ENCODE data around the gene OAS2. TPM values are rescaled to one million over a fixed set of nuclear protein-coding genes. Genes with fewer than 3 reads are reported as not detected.

The OAS2 gene
- total RNA-seq, 1 experiment from 2014 or later = 5.8 TPM

GRCh38 chr12:113051759-113052158 is 73.4 kb downstream of the OAS2 start:
- Histone ChIP-seq H3K27ac (ENCODE audit: low read length) (no peak overlapping the region), H3K9ac (ENCODE audit: low read length) (no peak overlapping the region), H3K79me2 (ENCODE audit: low read length) (no peaks in the 10 kb centered on the region), H3F3A (ENCODE audit: low read length, unreplicated experiment) (no peaks in the 10 kb centered on the region), H3K9me3 (ENCODE audit: low read length) (no peaks in the 10 kb centered on the region), H4K20me1 (ENCODE audit: low read length) (no peaks in the 10 kb centered on the region), H3K4me2 (ENCODE audit: low read length) (no peak overlapping the region), H3K4me3 (ENCODE audit: low read length) (no peak overlapping the region), H2AFZ (ENCODE audit: low read length) (no peak overlapping the region), H3K27me3 (ENCODE audit: low read length) (peaks cover 53% of the 10 kb centered on the region), H3K4me1 (ENCODE audit: insufficient read depth, low read length) (no peaks in the 10 kb centered on the region), H3K9me2 (replicated peaks; ENCODE audit: low read length) (no peaks in the 10 kb centered on the region), H3K36me3 (ENCODE audit: low read depth, low read length) (no peaks in the 10 kb centered on the region)
- DNase-seq (no peak), ATAC-seq (no peak)
- CTCF ChIA-PET = no interaction called here
- no TSS peak for BruUV-seq (replicated peaks)
- TF ChIP-seq, protein P1, sequence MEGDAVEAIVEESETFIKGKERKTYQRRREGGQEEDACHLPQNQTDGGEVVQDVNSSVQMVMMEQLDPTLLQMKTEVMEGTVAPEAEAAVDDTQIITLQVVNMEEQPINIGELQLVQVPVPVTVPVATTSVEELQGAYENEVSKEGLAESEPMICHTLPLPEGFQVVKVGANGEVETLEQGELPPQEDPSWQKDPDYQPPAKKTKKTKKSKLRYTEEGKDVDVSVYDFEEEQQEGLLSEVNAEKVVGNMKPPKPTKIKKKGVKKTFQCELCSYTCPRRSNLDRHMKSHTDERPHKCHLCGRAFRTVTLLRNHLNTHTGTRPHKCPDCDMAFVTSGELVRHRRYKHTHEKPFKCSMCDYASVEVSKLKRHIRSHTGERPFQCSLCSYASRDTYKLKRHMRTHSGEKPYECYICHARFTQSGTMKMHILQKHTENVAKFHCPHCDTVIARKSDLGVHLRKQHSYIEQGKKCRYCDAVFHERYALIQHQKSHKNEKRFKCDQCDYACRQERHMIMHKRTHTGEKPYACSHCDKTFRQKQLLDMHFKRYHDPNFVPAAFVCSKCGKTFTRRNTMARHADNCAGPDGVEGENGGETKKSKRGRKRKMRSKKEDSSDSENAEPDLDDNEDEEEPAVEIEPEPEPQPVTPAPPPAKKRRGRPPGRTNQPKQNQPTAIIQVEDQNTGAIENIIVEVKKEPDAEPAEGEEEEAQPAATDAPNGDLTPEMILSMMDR (conservative IDR thresholded peaks at IDR 0.05; ENCODE audit: low read depth, low read length) = no peak
- TF ChIP-seq EZH2 (IDR thresholded peaks at IDR 0.05; ENCODE audit: low read length, unreplicated experiment) (no peak), EZH2phosphoT487 (IDR thresholded peaks at IDR 0.05; ENCODE audit: borderline replicate concordance, low read length) (no peak)
- intact Hi-C loops (cut with micrococcal nuclease) = no loop called here
- POLR2A ChIA-PET (ENCODE audit: unreplicated experiment) = no interaction called here

DNA sequence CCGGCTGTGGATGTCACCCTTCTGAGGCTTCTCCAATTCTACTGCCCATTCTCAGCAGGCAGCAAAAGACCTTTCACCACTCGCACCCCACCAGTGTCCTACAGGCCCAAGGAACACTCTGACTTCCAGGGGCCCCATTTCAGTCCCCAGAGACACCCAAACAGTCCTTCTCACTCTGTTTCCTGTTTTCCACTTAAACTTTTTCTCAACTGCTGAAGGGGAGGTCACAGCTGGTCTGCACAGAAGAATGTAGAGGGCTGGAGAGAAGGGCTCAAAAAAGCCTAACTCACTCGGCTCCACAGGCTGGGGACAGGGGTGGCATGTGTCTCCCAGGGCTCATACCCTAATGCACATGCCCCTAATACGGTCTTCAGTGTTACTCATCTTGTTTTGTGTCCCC is 74.0 kb downstream of the OAS2 start:
- Histone ChIP-seq H3K79me2 (ENCODE audit: low read length) (no peaks in the 10 kb centered on the region), H3K4me3 (ENCODE audit: low read length) (no peak overlapping the region), H3K36me3 (ENCODE audit: low read depth, low read length) (no peaks in the 10 kb centered on the region), H4K20me1 (ENCODE audit: low read length) (no peaks in the 10 kb centered on the region), H3K9me2 (replicated peaks; ENCODE audit: low read length) (no peaks in the 10 kb centered on the region), H3K27ac (ENCODE audit: low read length) (no peak overlapping the region), H3K9me3 (ENCODE audit: low read length) (no peaks in the 10 kb centered on the region), H3K9ac (ENCODE audit: low read length) (no peak overlapping the region), H3K4me2 (ENCODE audit: low read length) (no peak overlapping the region), H3K27me3 (ENCODE audit: low read length) (peaks cover 59% of the 10 kb centered on the region), H3K4me1 (ENCODE audit: insufficient read depth, low read length) (no peaks in the 10 kb centered on the region), H2AFZ (ENCODE audit: low read length) (no peak overlapping the region), H3F3A (ENCODE audit: low read length, unreplicated experiment) (no peaks in the 10 kb centered on the region)
- ATAC-seq (no peak), DNase-seq (no peak)
- TF ChIP-seq EZH2 (IDR thresholded peaks at IDR 0.05; ENCODE audit: low read length, unreplicated experiment) = no peak
- no peak for TF ChIP-seq EZH2phosphoT487 (IDR thresholded peaks at IDR 0.05; ENCODE audit: borderline replicate concordance, low read length)
- TF ChIP-seq, protein P1 (conservative IDR thresholded peaks at IDR 0.05; ENCODE audit: low read depth, low read length) = no peak
- POLR2A ChIA-PET (ENCODE audit: unreplicated experiment) = no interaction called here
- no TSS peak for BruUV-seq (replicated peaks)
- intact Hi-C loops (cut with micrococcal nuclease) = no loop called here
- CTCF ChIA-PET = no interaction called here

DNA sequence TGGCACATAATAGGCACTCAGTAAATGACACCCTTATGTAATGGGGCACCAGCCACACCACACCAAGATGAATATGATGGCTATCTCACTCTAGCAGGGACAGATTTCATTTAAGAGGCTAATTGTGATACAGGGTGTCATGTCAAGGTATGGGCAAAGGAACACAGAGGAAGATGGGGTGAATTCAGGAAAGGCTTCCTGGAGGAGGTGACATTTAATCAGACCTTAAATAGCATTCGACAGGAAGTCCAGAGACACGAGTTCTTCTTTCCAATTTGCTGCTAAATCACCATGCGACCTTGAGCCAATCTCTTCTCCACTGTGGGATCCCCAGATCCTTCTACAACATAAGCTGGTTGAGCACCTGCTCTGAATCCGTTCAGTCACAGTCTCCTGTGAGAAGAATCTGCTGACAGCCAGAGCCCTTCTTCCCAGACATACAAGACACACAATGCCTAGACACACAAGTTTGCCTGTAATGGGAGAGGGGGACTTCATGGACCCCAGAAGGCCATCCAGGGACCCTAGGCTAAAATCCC is 76.7 kb downstream of the OAS2 start:
- no peak overlapping the region for H3K4me3 ChIP-seq (ENCODE audit: low read length)
- H3K36me3 ChIP-seq (ENCODE audit: low read depth, low read length) = no peaks in the 10 kb centered on the region
- no peak overlapping the region for H3K27ac ChIP-seq (ENCODE audit: low read length)
- no peak for ATAC-seq
- no peak for TF ChIP-seq EZH2phosphoT487 (IDR thresholded peaks at IDR 0.05; ENCODE audit: borderline replicate concordance, low read length)
- TF ChIP-seq EZH2 (IDR thresholded peaks at IDR 0.05; ENCODE audit: low read length, unreplicated experiment) = no peak
- TF ChIP-seq, protein P1 (conservative IDR thresholded peaks at IDR 0.05; ENCODE audit: low read depth, low read length) = no peak
- H3K4me1 ChIP-seq (ENCODE audit: insufficient read depth, low read length) = no peaks in the 10 kb centered on the region
- ChIA-PET POLR2A (ENCODE audit: unreplicated experiment) (no interaction called here), CTCF (no interaction called here)
- no peak overlapping the region for H3K4me2 ChIP-seq (ENCODE audit: low read length)
- H3K27me3 ChIP-seq (ENCODE audit: low read length) = peaks cover 62% of the 10 kb centered on the region
- no peak overlapping the region for H3K9ac ChIP-seq (ENCODE audit: low read length)
- H3K79me2 ChIP-seq (ENCODE audit: low read length) = no peaks in the 10 kb centered on the region
- H3F3A ChIP-seq (ENCODE audit: low read length, unreplicated experiment) = no peaks in the 10 kb centered on the region
- no peaks in the 10 kb centered on the region for H4K20me1 ChIP-seq (ENCODE audit: low read length)
- no TSS peak for BruUV-seq (replicated peaks)
- H3K9me3 ChIP-seq (ENCODE audit: low read length) = no peaks in the 10 kb centered on the region
- H3K9me2 ChIP-seq (replicated peaks; ENCODE audit: low read length) = no peaks in the 10 kb centered on the region
- no peak overlapping the region for H2AFZ ChIP-seq (ENCODE audit: low read length)
- DNase-seq = no peak
- intact Hi-C loops (cut with micrococcal nuclease) = no loop called here
